H1 (cell line): ENCODE data around the gene INHBC. TPM values are rescaled to one million over a fixed set of nuclear protein-coding genes. Genes with fewer than 3 reads are reported as not detected.

Source experiments
- CTCF ChIA-PET: fragments of 300-600 bp; sonication (Branson Sonifier 250); formaldehyde crosslinking; loops from one replicate; lab custom pipeline; 2021; ENCODE audit not compliant: partially characterized antibody; lab: Charles Lee
- POLR2A ChIA-PET: fragments of 300-600 bp; sonication (Branson Sonifier 250); formaldehyde crosslinking; loops from one replicate; lab custom pipeline; 2021; ENCODE audit warnings: inconsistent platforms; ENCODE audit not compliant: partially characterized antibody; lab: Charles Lee
- DNase-seq, 2 experiments: peaks; one replicate each; pipeline versions ENCODE4 v3.0.0 to v3.0.0-alpha.2; 2010 to 2022; ENCODE audit warnings: low spot score in 2 of 2, low read depth in 1 of 2, mixed read lengths in 1 of 2
- FAIRE-seq: peaks from 2 replicates; lab custom pipeline; 2011; peaks lifted over from hg19 to GRCh38; lab: Jason Lieb, UNC
- H2AFZ ChIP-seq: 2 replicates; pipeline ENCODE4 v1.8.1; 2012; ENCODE audit warnings: low read length, inconsistent platforms
- H2AK5ac ChIP-seq: 2 replicates; pipeline ENCODE4 v1.6.1; 2013; ENCODE audit warnings: low read depth, low read length
- H2BK120ac ChIP-seq: replicated peaks from 2 replicates; pipeline ENCODE3; 2013; ENCODE audit warnings: low read depth, low read length, inconsistent platforms
- H2BK12ac ChIP-seq: 2 replicates; pipeline ENCODE4 v1.6.1; 2013; ENCODE audit warnings: low read depth, low read length
- H2BK15ac ChIP-seq: 2 replicates; pipeline ENCODE4 v1.6.1; 2013; ENCODE audit warnings: low read length
- H2BK20ac ChIP-seq: 2 replicates; pipeline ENCODE4 v1.6.1; 2013; ENCODE audit warnings: low read length
- H2BK5ac ChIP-seq: 2 replicates; pipeline ENCODE4 v1.6.1; 2013; ENCODE audit warnings: low read depth, low read length
- H3K14ac ChIP-seq: 2 replicates; pipeline ENCODE4 v1.6.1; 2013; ENCODE audit warnings: inconsistent platforms; ENCODE audit not compliant: insufficient read length
- H3K18ac ChIP-seq: 2 replicates; pipeline ENCODE4 v1.6.1; 2013; ENCODE audit warnings: low read length; ENCODE audit errors: extremely low read depth
- H3K23ac ChIP-seq: 2 replicates; pipeline ENCODE4 v1.6.1; 2013; ENCODE audit warnings: inconsistent platforms; ENCODE audit not compliant: insufficient read length
- H3K23me2 ChIP-seq: 2 replicates; pipeline ENCODE4 v1.6.1; 2013; ENCODE audit warnings: low read depth, low read length
- H3K27ac ChIP-seq: 2 replicates; pipeline ENCODE4 v1.6.1; 2011; ENCODE audit warnings: low read depth, low read length, inconsistent platforms
- H3K27me3 ChIP-seq, 4 experiments: replicated peaks in 1 of 4; 1 replicate in 1 of 4; 2 replicates in 3 of 4; pipeline versions ENCODE4 v1.6.1 to v1.8.1; 2011 to 2013; ENCODE audit warnings: low read length in 3 of 4, mild to moderate bottlenecking in 3 of 4, inconsistent platforms in 2 of 4, mixed read lengths in 2 of 4, moderate library complexity in 1 of 4; ENCODE audit not compliant: control insufficient read depth in 3 of 4, insufficient read depth in 3 of 4; ENCODE audit errors: extremely low read depth in 1 of 4
- H3K36me3 ChIP-seq, 4 experiments: 2 replicates each; pipeline versions ENCODE4 v1.6.1 to v1.8.1; 2011 to 2013; ENCODE audit warnings: mild to moderate bottlenecking in 4 of 4, low read length in 3 of 4, moderate library complexity in 2 of 4, control low read depth in 1 of 4, inconsistent platforms in 1 of 4; ENCODE audit not compliant: insufficient read depth in 4 of 4, control insufficient read depth in 2 of 4
- H3K4ac ChIP-seq: replicated peaks from 2 replicates; pipeline ENCODE3; 2013; ENCODE audit warnings: low read length, low read depth, mixed read lengths, inconsistent platforms; ENCODE audit not compliant: insufficient read length
- H3K4me1 ChIP-seq, 4 experiments: replicated peaks in 1 of 4; 1 replicate in 1 of 4; 2 replicates in 3 of 4; pipeline versions ENCODE4 v1.6.1 to v1.8.1; 2011 to 2013; ENCODE audit warnings: low read length in 3 of 4, inconsistent platforms in 2 of 4, mixed read lengths in 1 of 4; ENCODE audit not compliant: insufficient read depth in 4 of 4, control insufficient read depth in 3 of 4
- H3K4me2 ChIP-seq, 2 experiments: 2 replicates each; pipeline versions ENCODE4 v1.6.1 to v1.8.1; 2011 to 2013; ENCODE audit warnings: low read depth in 2 of 2, low read length in 2 of 2, control low read depth in 1 of 2, inconsistent platforms in 1 of 2, mild to moderate bottlenecking in 1 of 2; ENCODE audit not compliant: insufficient read depth in 1 of 2
- H3K4me3 ChIP-seq, 4 experiments: fragments of 200-600, 300-600 bp in 1 of 4; sonication (generic), shearing (Covaris generic), sonication (Bioruptor Twin) in 1 of 4; 2 replicates each; pipeline versions ENCODE4 v1.5.1 to v1.8.1; 2011 to 2016; ENCODE audit warnings: low read length in 4 of 4, low read depth in 3 of 4, control low read depth in 2 of 4, inconsistent platforms in 2 of 4, mild to moderate bottlenecking in 2 of 4, mixed read lengths in 1 of 4, moderate library complexity in 1 of 4; ENCODE audit not compliant: insufficient read depth in 2 of 4; ENCODE audit errors: extremely low read depth in 1 of 4
- H3K56ac ChIP-seq: replicated peaks from 2 replicates; pipeline ENCODE3; 2013; ENCODE audit warnings: low read depth, mild to moderate bottlenecking, mixed read lengths, low read length, inconsistent platforms; ENCODE audit not compliant: insufficient read length
- H3K79me1 ChIP-seq: 2 replicates; pipeline ENCODE4 v1.6.1; 2013; ENCODE audit warnings: low read depth, low read length, control low read depth
- H3K79me2 ChIP-seq, 2 experiments: 2 replicates each; pipeline versions ENCODE4 v1.6.1 to v1.8.1; 2012 to 2013; ENCODE audit warnings: low read length in 2 of 2, mild to moderate bottlenecking in 2 of 2, inconsistent platforms in 1 of 2; ENCODE audit not compliant: insufficient read depth in 2 of 2, control insufficient read depth in 1 of 2
- H3K9ac ChIP-seq, 4 experiments: replicated peaks in 1 of 4; 1 replicate in 1 of 4; 2 replicates in 3 of 4; pipeline versions ENCODE4 v1.6.1 to v1.8.1; 2011 to 2013; ENCODE audit warnings: low read depth in 3 of 4, low read length in 3 of 4, control low read depth in 2 of 4, mild to moderate bottlenecking in 2 of 4, moderate library complexity in 2 of 4, inconsistent platforms in 1 of 4; ENCODE audit errors: extremely low read depth in 1 of 4
- H3K9me3 ChIP-seq, 2 experiments: 2 replicates each; pipeline versions ENCODE4 v1.6.1 to v1.8.1; 2012 to 2013; ENCODE audit warnings: mild to moderate bottlenecking in 2 of 2, moderate library complexity in 2 of 2, control low read depth in 1 of 2, inconsistent platforms in 1 of 2, low read depth in 1 of 2, low read length in 1 of 2, mixed read lengths in 1 of 2; ENCODE audit not compliant: insufficient read depth in 2 of 2
- H4K20me1 ChIP-seq, 2 experiments: replicated peaks in 1 of 2; 2 replicates each; pipeline versions ENCODE3 to v1.8.1; 2011 to 2013; ENCODE audit warnings: inconsistent platforms in 2 of 2, low read length in 2 of 2, mild to moderate bottlenecking in 1 of 2; ENCODE audit not compliant: insufficient read depth in 2 of 2, control insufficient read depth in 1 of 2
- H4K5ac ChIP-seq: 2 replicates; pipeline ENCODE4 v1.6.1; 2013; ENCODE audit warnings: low read length, low read depth, mixed read lengths, inconsistent platforms; ENCODE audit not compliant: insufficient read length
- H4K8ac ChIP-seq: 2 replicates; pipeline ENCODE4 v1.8.0; 2013; ENCODE audit warnings: mild to moderate bottlenecking, moderate library complexity, low read length, inconsistent platforms; ENCODE audit not compliant: insufficient read depth; ENCODE audit errors: extremely low read depth
- H4K91ac ChIP-seq: replicated peaks from 2 replicates; pipeline ENCODE3; 2013; ENCODE audit warnings: low read length, mixed read lengths, inconsistent platforms; ENCODE audit not compliant: insufficient read length
- ASH2L ChIP-seq: fragments of 200-600, 300-600 bp; sonication (generic); IDR thresholded peaks from one replicate; pipeline ENCODE4 v1.7.1; 2017; ENCODE audit warnings: low read length
- BCL11A ChIP-seq, 2 experiments: IDR thresholded peaks; one replicate each; pipeline ENCODE4 v1.6.1; 2011; ENCODE audit warnings: low read depth in 2 of 2, low read length in 2 of 2, mild to moderate bottlenecking in 2 of 2
- BRCA1 ChIP-seq: IDR thresholded peaks from 2 replicates; pipeline ENCODE4 v1.6.1; 2012; ENCODE audit warnings: low read depth, low read length, improper control_type of control experiment
- CBX5 ChIP-seq: fragments of 300-800, 300-1000 bp; sonication (generic); IDR thresholded peaks from 2 replicates; pipeline ENCODE4 v1.7.1; 2016; ENCODE audit warnings: antibody characterized with exemption, low read length, low read depth
- CTBP2 ChIP-seq: IDR thresholded peaks from 2 replicates; pipeline ENCODE4 v1.7.0; 2011; ENCODE audit warnings: borderline replicate concordance, mild to moderate bottlenecking, moderate library complexity, mixed read lengths, low read length; ENCODE audit not compliant: insufficient read depth, insufficient read length
- GABPA ChIP-seq: IDR thresholded peaks from 2 replicates; pipeline ENCODE4 v1.6.1; 2011; ENCODE audit warnings: mild to moderate bottlenecking, low read length, moderate library complexity, borderline replicate concordance; ENCODE audit not compliant: insufficient read depth
- HDAC6 ChIP-seq: IDR thresholded peaks from one replicate; pipeline ENCODE4 v1.7.1; 2012; ENCODE audit warnings: low read depth, mild to moderate bottlenecking, inconsistent platforms, low read length, moderate library complexity
- POU5F1 ChIP-seq: IDR thresholded peaks from 2 replicates; pipeline ENCODE4 v1.6.1; 2011; ENCODE audit warnings: low read depth, mild to moderate bottlenecking, low read length, moderate library complexity
- RXRA ChIP-seq: IDR thresholded peaks from 2 replicates; pipeline ENCODE4 v1.6.1; 2011; ENCODE audit warnings: low read depth, mild to moderate bottlenecking, low read length, moderate library complexity; ENCODE audit not compliant: insufficient read depth
- SAP30 ChIP-seq: fragments of 300-600 bp; sonication (generic); IDR thresholded peaks from 2 replicates; pipeline ENCODE4 v1.7.1; 2012; ENCODE audit warnings: low read length, moderate library complexity, mild to moderate bottlenecking, inconsistent platforms; ENCODE audit not compliant: insufficient read depth, insufficient replicate concordance
- TCF12 ChIP-seq: IDR thresholded peaks from 2 replicates; pipeline ENCODE4 v1.6.1; 2011; ENCODE audit warnings: low read depth, mild to moderate bottlenecking, low read length
- ZNF274 ChIP-seq: IDR thresholded peaks from 2 replicates; pipeline ENCODE4 v1.7.0; 2012; ENCODE audit warnings: low read length, borderline replicate concordance; ENCODE audit errors: extremely low read depth
- WGBS, 2 experiments: shearing (Covaris generic) in 1 of 2; methylation state at CpG; one replicate each; pipeline versions ENCODE4 v1.1.6 to v1.1.7; 2013 to 2015; ENCODE audit warnings: low lambda C conversion rate in 2 of 2, mixed read lengths in 2 of 2, inconsistent platforms in 1 of 2, low coverage in 1 of 2, missing lambda C conversion rate in 1 of 2; ENCODE audit not compliant: insufficient replicate concordance in 2 of 2, insufficient coverage in 1 of 2, insufficient read length in 1 of 2; ENCODE audit errors: extremely low coverage in 1 of 2, missing lambda C conversion rate in 1 of 2; 5-methylcytosine and 5-hydroxymethylcytosine counted together
- polyA plus RNA-seq, 7 experiments: library from polyadenylated mRNA; depleted of rRNA in 3 of 7; stranded (reverse) in 5 of 7; unstranded in 2 of 7; fragments of >200 nt in 5 of 7; fragments of 200-250 nt in 2 of 7; gene quantifications; 1 replicate in 5 of 7; 2 replicates in 1 of 7; 4 replicates in 1 of 7; pipeline versions ENCODE4 v1.2.1 to v1.2.3, GENCODE V29; 2011 to 2013; ENCODE audit warnings: missing spikeins in 2 of 7, mixed read lengths in 2 of 7
- total RNA-seq: library from RNA; stranded (reverse); fragmentation: NEBNext Ultra II Directional; extraction: Animal tissue kit (Norgen Biotek cat#: 25700); gene quantifications from 2 replicates; pipeline ENCODE4 v1.2.1, GENCODE V29; 2021
- TF ChIP-seq, protein P1 (sequence below): IDR thresholded peaks from 2 replicates; pipeline ENCODE4 v1.6.1; 2012; ENCODE audit warnings: inconsistent platforms

The INHBC gene
- total and polyA plus RNA-seq, 2 of the 8 experiments (the other 6 are each of a cell fraction or from before 2014, with no cell fraction given): 0.15 TPM; not detected in 1

DNA sequence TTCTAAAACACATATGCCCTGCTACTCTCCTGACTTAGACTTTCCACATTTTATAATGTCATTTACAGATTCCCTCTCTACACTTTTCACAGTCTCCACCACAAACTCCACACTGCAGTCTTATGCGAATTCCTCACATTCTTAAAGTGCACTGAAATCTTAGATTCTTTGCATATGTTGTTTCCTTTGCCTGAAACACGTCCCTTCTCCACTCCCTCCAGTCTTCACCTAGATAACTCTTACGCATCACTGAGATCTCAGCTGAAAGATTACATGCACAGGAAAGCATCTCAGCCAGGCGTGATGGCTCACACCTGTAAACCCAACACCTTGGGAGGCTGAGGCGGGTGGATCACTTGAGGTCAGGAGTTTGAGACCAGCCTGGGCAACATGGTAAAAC lies 48.9 kb downstream of the INHBC start:
- no peak overlapping the region for H2BK15ac ChIP-seq
- no peak for FAIRE-seq
- peaks cover under 1% of the 10 kb centered on the region; the same call in 1 of the 2 replicates for H3K23me2 ChIP-seq
- 54% methylated on average over 5 of the region's 5 CpGs; no CpG with 5 or more reads in 1 of the 2 experiments for WGBS, 2 experiments
- H2AK5ac ChIP-seq: no peak overlapping the region
- H3K36me3 ChIP-seq: no peaks in the 10 kb centered on the region
- H3K9ac ChIP-seq: no peak overlapping the region
- H4K91ac ChIP-seq: no peak overlapping the region
- H4K20me1 ChIP-seq: no peaks in the 10 kb centered on the region
- CTCF ChIA-PET: interaction anchor here (6.1 to 25.1 kb wide), 2 partner anchors 8 to 26 kb away, joined by 34 to 441 read pairs; partner anchors contain the start of genes GLI1 and INHBE
- H3K4me2 ChIP-seq: no peak overlapping the region
- no peak overlapping the region for H4K5ac ChIP-seq
- no peak overlapping the region for H3K4ac ChIP-seq
- H3K79me2 ChIP-seq: peaks cover 4 to 6% of the 10 kb centered on the region in 2 experiments
- no peaks in the 10 kb centered on the region for H3K27me3 ChIP-seq
- H2BK12ac ChIP-seq: no peak overlapping the region
- H2BK20ac ChIP-seq: 0 out of 2 replicates have a peak overlapping the region, but pooled peaks have one; percentile 3
- DNase-seq: no peak
- H3K79me1 ChIP-seq: 0 out of 2 replicates have a peak, but pooled peaks cover under 1% of the 10 kb centered on the region
- POLR2A ChIA-PET: interaction anchor here (1.2 kb wide), 1 partner anchor 54 kb away, joined by 4 read pairs; no protein-coding TSS in a partner anchor
- H3K23ac ChIP-seq: no peak overlapping the region
- no peak overlapping the region for H3K14ac ChIP-seq
- no peaks in the 10 kb centered on the region; a peak in 2 of 7 replicates for H3K4me1 ChIP-seq
- H3K18ac ChIP-seq: no peak overlapping the region
- no peaks in the 10 kb centered on the region for H3K9me3 ChIP-seq
- H3K27ac ChIP-seq: no peak overlapping the region
- no peak overlapping the region for H4K8ac ChIP-seq
- peak overlapping the region; percentile 64 for H3K56ac ChIP-seq
- 0 out of 2 replicates have a peak overlapping the region, but pooled peaks have one; percentile 36 for H2AFZ ChIP-seq
- no peak overlapping the region for H3K4me3 ChIP-seq
- H2BK120ac ChIP-seq: no peak overlapping the region
- H2BK5ac ChIP-seq: no peak overlapping the region
- TF ChIP-seq GABPA (no peak), CTBP2 (no peak), TCF12 (no peak), BCL11A (IDR thresholded peaks at IDR 0.05; ENCODE audit: low read depth in 2 of 2, low read length in 2 of 2) (no peak), ASH2L (no peak), CBX5 (no peak), HDAC6 (no peak), SAP30 (no peak), POU5F1 (no peak), ZNF274 (no peak), BRCA1 (no peak), RXRA (no peak)
- TF ChIP-seq, protein P1, sequence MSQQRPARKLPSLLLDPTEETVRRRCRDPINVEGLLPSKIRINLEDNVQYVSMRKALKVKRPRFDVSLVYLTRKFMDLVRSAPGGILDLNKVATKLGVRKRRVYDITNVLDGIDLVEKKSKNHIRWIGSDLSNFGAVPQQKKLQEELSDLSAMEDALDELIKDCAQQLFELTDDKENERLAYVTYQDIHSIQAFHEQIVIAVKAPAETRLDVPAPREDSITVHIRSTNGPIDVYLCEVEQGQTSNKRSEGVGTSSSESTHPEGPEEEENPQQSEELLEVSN: no peak
